ENCODE results near the gene PLAGL2.

Gene PLAGL2

GRCh38 chr20:32230707-32231106 is 23.2 kb upstream of the PLAGL2 start:
- Histone ChIP-seq H3K4me3 (replicated peaks; ENCODE audit: insufficient read depth, low read length) (no peak overlapping the region), H3K27me3 (ENCODE audit: insufficient read depth, poor library complexity, severe bottlenecking) (no peaks in the 10 kb centered on the region), H3K27ac (replicated peaks) (peak overlapping the region; percentile 15; the same call in 1 of the 2 replicates)
- no peak for TF ChIP-seq REST (IDR thresholded peaks at IDR 0.05; ENCODE audit: insufficient replicate concordance, low read depth)
- no peak for TF ChIP-seq POLR2AphosphoS5 (IDR thresholded peaks at IDR 0.05; ENCODE audit: low read depth)
- TF ChIP-seq GABPA (IDR thresholded peaks at IDR 0.05; ENCODE audit: low read depth), result no peak
- no peak for DNase-seq (ENCODE audit: low read depth in 1 of 2, low spot score in 1 of 2)

GRCh38 chr20:32229251-32229747 is 21.8 kb upstream of the PLAGL2 start:
- Histone ChIP-seq H3K4me3 (replicated peaks; ENCODE audit: insufficient read depth, low read length) (no peak overlapping the region), H3K27ac (replicated peaks) (peak overlapping the region; percentile 98), H3K27me3 (ENCODE audit: insufficient read depth, poor library complexity, severe bottlenecking) (no peaks in the 10 kb centered on the region)

GRCh38 chr20:32227744-32228688 is 20.5 kb upstream of the PLAGL2 start:
- TF ChIP-seq POLR2AphosphoS5 (IDR thresholded peaks at IDR 0.05; ENCODE audit: low read depth), result peak; percentile 90
- peak; percentile 39; the same call in 1 of the 2 replicates for TF ChIP-seq SPI1 (IDR thresholded peaks at IDR 0.05; ENCODE audit: borderline replicate concordance, low read depth)
- TF ChIP-seq GABPA (IDR thresholded peaks at IDR 0.05; ENCODE audit: low read depth), result no peak; the same call in 1 of the 2 replicates
- no peak for TF ChIP-seq REST (IDR thresholded peaks at IDR 0.05; ENCODE audit: insufficient replicate concordance, low read depth)
- TF ChIP-seq CTCF (IDR thresholded peaks at IDR 0.05; ENCODE audit: insufficient read depth, low read length), result no peak
- no peaks in the 10 kb centered on the region for H3K27me3 ChIP-seq (ENCODE audit: insufficient read depth, poor library complexity, severe bottlenecking)
- H3K4me3 ChIP-seq (replicated peaks; ENCODE audit: insufficient read depth, low read length), result no peak overlapping the region
- peak; percentile 97 to 98 for DNase-seq (ENCODE audit: low read depth in 1 of 2, low spot score in 1 of 2)
- H3K27ac ChIP-seq (replicated peaks), result peak overlapping the region; percentile 98

More at GRCh38 chr20:32229251-32229747, 21.8 kb upstream of the PLAGL2 start:
- DNase-seq (ENCODE audit: low read depth in 1 of 2, low spot score in 1 of 2), result no peak
- TF ChIP-seq GABPA (IDR thresholded peaks at IDR 0.05; ENCODE audit: low read depth) (no peak), REST (IDR thresholded peaks at IDR 0.05; ENCODE audit: insufficient replicate concordance, low read depth) (no peak), CTCF (IDR thresholded peaks at IDR 0.05; ENCODE audit: insufficient read depth, low read length) (no peak), SPI1 (IDR thresholded peaks at IDR 0.05; ENCODE audit: borderline replicate concordance, low read depth) (no peak), POLR2AphosphoS5 (IDR thresholded peaks at IDR 0.05; ENCODE audit: low read depth) (no peak)

Data from HL-60 (cell line).